CD4-positive, CD25-positive, alpha-beta regulatory T cell (primary cell): ENCODE measurements around the gene CAPRIN1. TPM values are rescaled to one million over a fixed set of nuclear protein-coding genes. Genes with fewer than 3 reads are reported as not detected.

Source experiments
- ATAC-seq, 2 donors: fragments of 150-1000 bp; cut with Tn5 transposase; one replicate each; pipeline ENCODE4 v1.10.0; 2021; ENCODE audit warnings: low read depth in 2 of 2, moderate number of reproducible peaks in 2 of 2, moderate library complexity in 1 of 2
- DNase-seq, 3 donors: peaks; one replicate each; pipeline versions ENCODE4 v3.0.0 to v3.0.0-alpha.2; 2012 to 2022; ENCODE audit warnings: mixed read lengths in 1 of 3
- H3K27ac ChIP-seq: one replicate; pipeline ENCODE4 v1.7.0; 2013; ENCODE audit warnings: mild to moderate bottlenecking, low read length; ENCODE audit not compliant: insufficient read depth, poor library complexity, severe bottlenecking
- H3K27me3 ChIP-seq: one replicate; pipeline ENCODE4 v1.7.0; 2013; ENCODE audit warnings: low read length; ENCODE audit not compliant: control insufficient read depth, insufficient read depth
- H3K36me3 ChIP-seq: one replicate; pipeline ENCODE4 v1.7.0; 2013; ENCODE audit warnings: mild to moderate bottlenecking, low read length, moderate library complexity; ENCODE audit not compliant: control insufficient read depth, insufficient read depth
- H3K4me1 ChIP-seq: 2 replicates; pipeline ENCODE4 v1.7.0; 2013; ENCODE audit warnings: mild to moderate bottlenecking, low read length; ENCODE audit not compliant: insufficient read depth, control insufficient read depth, poor library complexity, severe bottlenecking
- H3K4me3 ChIP-seq: one replicate; pipeline ENCODE4 v1.7.0; 2013; ENCODE audit warnings: low read depth, mild to moderate bottlenecking, low read length, moderate library complexity
- H3K9me3 ChIP-seq, 2 experiments: 1 replicate in 1 of 2; 2 replicates in 1 of 2; pipeline ENCODE4 v1.7.0; 2013; ENCODE audit warnings: low read length in 2 of 2, mild to moderate bottlenecking in 1 of 2, moderate library complexity in 1 of 2; ENCODE audit not compliant: control insufficient read depth in 2 of 2
- H3K27ac Mint-ChIP-seq, 3 donors: one replicate each; pipeline ENCODE4 v1.8.0; 2020 to 2022; ENCODE audit warnings: mild to moderate bottlenecking in 3 of 3, mixed read lengths in 3 of 3, moderate library complexity in 2 of 3
- H3K27me3 Mint-ChIP-seq: one replicate; pipeline ENCODE4 v1.8.0; 2022; ENCODE audit warnings: mild to moderate bottlenecking, mixed read lengths
- H3K36me3 Mint-ChIP-seq: one replicate; pipeline ENCODE4 v1.8.0; 2020; ENCODE audit warnings: mixed read lengths
- H3K4me1 Mint-ChIP-seq, 4 donors: one replicate each; pipeline ENCODE4 v1.8.0; 2020 to 2022; ENCODE audit warnings: mixed read lengths in 4 of 4, mild to moderate bottlenecking in 1 of 4
- H3K4me3 Mint-ChIP-seq, 4 donors: one replicate each; pipeline ENCODE4 v1.8.0; 2020 to 2022; ENCODE audit warnings: mild to moderate bottlenecking in 4 of 4, mixed read lengths in 4 of 4, moderate library complexity in 3 of 4
- H3K9me3 Mint-ChIP-seq, 7 donors: one replicate each; pipeline ENCODE4 v1.8.0; 2020 to 2022; ENCODE audit warnings: mixed read lengths in 7 of 7, mild to moderate bottlenecking in 3 of 7, moderate library complexity in 2 of 7
- polyA plus RNA-seq, 4 donors: library from polyadenylated mRNA; unstranded; fragments of 300-500 nt; fragmentation: Illumina TruSeq; gene quantifications; one replicate each; pipeline ENCODE4 v1.2.3, GENCODE V29; 2021
- total RNA-seq: library from RNA; stranded (reverse); gene quantifications from one replicate; pipeline ENCODE4 v1.2.3, GENCODE V29; 2022

The CAPRIN1 gene
- total and polyA plus RNA-seq, 5 donors from 2014 or later: 83.4 to 132 (median 108) TPM

DNA sequence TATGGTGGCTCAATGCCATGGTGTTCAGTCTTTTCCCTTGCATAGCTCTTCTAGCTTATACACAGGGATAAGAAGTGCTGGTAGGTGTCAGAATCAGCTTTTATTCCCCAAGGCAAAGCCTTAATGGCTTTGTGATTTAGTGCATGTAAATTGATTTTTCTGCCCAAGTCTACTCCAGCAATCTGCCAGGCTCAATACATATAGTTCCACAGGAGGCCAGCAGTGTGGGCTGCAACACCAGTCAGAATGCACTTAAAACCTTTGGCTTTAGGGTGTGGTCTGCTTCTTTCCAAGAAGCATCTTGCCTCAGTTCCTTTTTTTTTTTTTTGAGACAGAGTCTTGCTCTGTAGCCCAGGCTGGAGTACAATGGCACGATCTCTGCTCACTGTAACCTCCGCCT, 14.5 kb upstream of the CAPRIN1 start:
- no peak overlapping the region for H3K27ac ChIP-seq
- H3K9me3 ChIP-seq: no peaks in the 10 kb centered on the region
- ATAC-seq (no peak), DNase-seq (no peak)
- Mint-ChIP-seq H3K4me3 (no peak overlapping the region), H3K36me3 (no peaks in the 10 kb centered on the region), H3K9me3 (peaks cover 0 to 4% (median 0%) of the 10 kb centered on the region in 7 donors), H3K27me3 (peaks cover 10% of the 10 kb centered on the region), H3K27ac (no peak overlapping the region), H3K4me1 (no peaks in the 10 kb centered on the region)
- no peaks in the 10 kb centered on the region for H3K4me1 ChIP-seq
- H3K36me3 ChIP-seq: no peaks in the 10 kb centered on the region
- no peak overlapping the region for H3K4me3 ChIP-seq
- no peaks in the 10 kb centered on the region for H3K27me3 ChIP-seq

GRCh38 chr11:34040571-34040970, 11.0 kb upstream of the CAPRIN1 start:
- no peaks in the 10 kb centered on the region for H3K36me3 Mint-ChIP-seq
- H3K27ac Mint-ChIP-seq: no peak overlapping the region
- Histone ChIP-seq H3K9me3 (no peaks in the 10 kb centered on the region), H3K27ac (no peak overlapping the region), H3K27me3 (peaks cover 2% of the 10 kb centered on the region), H3K4me1 (no peaks in the 10 kb centered on the region), H3K36me3 (no peaks in the 10 kb centered on the region), H3K4me3 (no peak overlapping the region)
- H3K4me3 Mint-ChIP-seq: no peak overlapping the region
- peaks cover 4% of the 10 kb centered on the region for H3K27me3 Mint-ChIP-seq
- DNase-seq (no peak), ATAC-seq (no peak)
- no peaks in the 10 kb centered on the region for H3K9me3 Mint-ChIP-seq
- no peaks in the 10 kb centered on the region for H3K4me1 Mint-ChIP-seq

DNA sequence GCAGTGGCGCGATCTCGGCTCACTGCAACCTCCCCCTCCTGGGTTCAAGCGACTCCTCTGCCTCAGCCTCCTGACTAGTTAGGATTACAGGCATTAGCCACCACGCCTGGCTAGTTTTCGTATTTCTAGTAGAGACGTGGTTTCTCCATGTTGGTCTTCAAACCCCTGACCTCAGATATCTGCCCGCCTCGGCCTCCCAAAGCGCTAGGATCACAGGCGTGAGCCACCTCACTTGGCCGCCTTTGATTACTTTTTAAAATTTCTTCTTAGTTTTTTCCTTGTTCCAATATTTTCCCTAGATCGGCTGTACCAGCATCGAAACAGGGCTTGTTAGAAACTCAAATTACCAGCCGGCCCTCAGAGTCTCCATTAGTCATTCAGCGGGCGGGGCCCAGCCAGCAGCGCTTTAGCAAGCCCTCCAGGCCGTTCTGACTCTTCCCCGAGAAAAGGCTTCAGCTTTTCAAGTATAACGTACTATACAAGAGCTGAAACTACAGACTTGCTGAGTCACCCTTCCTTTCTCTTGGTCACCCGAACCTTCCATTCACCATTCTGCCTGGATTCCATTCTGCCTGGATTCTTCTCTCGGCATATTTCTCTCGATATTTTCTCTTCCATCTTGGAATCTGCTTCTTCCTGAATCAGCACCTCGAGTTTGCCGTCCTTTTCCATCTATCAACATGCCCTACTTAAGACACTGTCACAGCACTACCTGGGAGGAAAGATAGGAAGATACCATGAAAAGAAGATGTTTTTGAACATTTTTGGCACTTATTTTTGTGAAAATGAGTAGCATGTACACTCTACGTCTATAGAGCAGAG, 6.7 kb upstream of the CAPRIN1 start:
- no peak overlapping the region for H3K4me3 ChIP-seq
- no peaks in the 10 kb centered on the region for H3K9me3 Mint-ChIP-seq
- H3K36me3 Mint-ChIP-seq: no peaks in the 10 kb centered on the region

DNA sequence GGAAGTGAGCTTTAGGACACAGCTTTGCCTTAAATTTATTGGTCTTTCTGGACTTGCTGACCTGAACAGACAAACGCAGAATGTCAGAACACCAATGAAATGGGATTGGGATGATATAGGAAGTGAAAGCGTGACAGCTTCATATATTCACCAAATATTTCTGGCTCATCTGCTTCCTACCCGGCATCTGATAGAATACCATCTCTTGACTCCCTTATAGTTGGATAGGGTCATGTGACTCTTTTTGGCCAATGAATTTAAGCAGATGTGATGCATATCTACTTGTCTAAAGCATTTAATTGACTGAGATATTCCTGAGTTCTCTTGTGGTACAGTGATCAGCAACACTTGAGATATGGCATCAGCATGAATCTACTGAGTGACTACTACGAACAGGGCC, 2.5 kb upstream of the CAPRIN1 start:
- Mint-ChIP-seq H3K27me3 (peaks cover 13% of the 10 kb centered on the region), H3K4me3 (no peak overlapping the region), H3K4me1 (peaks cover 4 to 17% (median 11%) of the 10 kb centered on the region in 4 donors), H3K36me3 (peaks cover 6% of the 10 kb centered on the region), H3K27ac (no peak overlapping the region), H3K9me3 (peaks cover 0 to 1% (median 0%) of the 10 kb centered on the region in 7 donors)
- Histone ChIP-seq H3K9me3 (no peaks in the 10 kb centered on the region), H3K4me3 (no peak overlapping the region), H3K36me3 (no peaks in the 10 kb centered on the region), H3K4me1 (peaks cover 18% of the 10 kb centered on the region), H3K27ac (no peak overlapping the region), H3K27me3 (peaks cover 2% of the 10 kb centered on the region)
- DNase-seq: no peak
- no peak for ATAC-seq

More for the DNA sequence above, 6.7 kb upstream of the CAPRIN1 start:
- Mint-ChIP-seq H3K4me3 (no peak overlapping the region), H3K27me3 (peaks cover 6% of the 10 kb centered on the region), H3K4me1 (peaks cover 0 to 2% (median 0%) of the 10 kb centered on the region in 4 donors), H3K27ac (peak overlapping the region in 1 of 3 donors; percentile 53)
- Histone ChIP-seq H3K27ac (no peak overlapping the region), H3K4me1 (no peaks in the 10 kb centered on the region), H3K27me3 (peaks cover 2% of the 10 kb centered on the region), H3K36me3 (no peaks in the 10 kb centered on the region), H3K9me3 (no peaks in the 10 kb centered on the region)
- peak in 1 of 3 donors; percentile 45 for DNase-seq
- ATAC-seq: no peak

- H3K4me1 ChIP-seq: peaks cover 36% of the 10 kb centered on the region
- Mint-ChIP-seq H3K36me3 (peaks cover 6% of the 10 kb centered on the region), H3K9me3 (peaks cover 0 to 1% (median 0%) of the 10 kb centered on the region in 7 donors), H3K4me1 (peaks cover 4 to 29% (median 19%) of the 10 kb centered on the region in 4 donors), H3K27ac (peak overlapping the region; percentile 82 to 99 (median 86)), H3K4me3 (peak overlapping the region; percentile 85 to 99 (median 90)), H3K27me3 (peaks cover 13% of the 10 kb centered on the region)
- no peak for ATAC-seq
- H3K27me3 ChIP-seq: no peaks in the 10 kb centered on the region
- peak overlapping the region; percentile 81 for H3K4me3 ChIP-seq
- no peak for DNase-seq
- H3K9me3 ChIP-seq: no peaks in the 10 kb centered on the region
- no peaks in the 10 kb centered on the region for H3K36me3 ChIP-seq
- peak overlapping the region; percentile 99 for H3K27ac ChIP-seq
Measured at GRCh38 chr11:34050581-34051348, 766 bp upstream of the CAPRIN1 start.

GRCh38 chr11:34052036-34052607, 591 bp downstream of the CAPRIN1 start:
- Mint-ChIP-seq H3K4me3 (peak overlapping the region; percentile 93 to 100 (median 99)), H3K4me1 (peaks cover 13 to 41% (median 27%) of the 10 kb centered on the region in 4 donors), H3K27ac (peak overlapping the region; percentile 98 to 99 (median 99)), H3K27me3 (peaks cover 10% of the 10 kb centered on the region), H3K9me3 (peaks cover 0 to 1% (median 0%) of the 10 kb centered on the region in 7 donors), H3K36me3 (peaks cover 8% of the 10 kb centered on the region)
- no peaks in the 10 kb centered on the region for H3K9me3 ChIP-seq
- ATAC-seq: peak; percentile 68 to 69
- H3K27me3 ChIP-seq: no peaks in the 10 kb centered on the region
- peaks cover 49% of the 10 kb centered on the region for H3K4me1 ChIP-seq
- DNase-seq: peak; percentile 83 to 90 (median 84)
- peak overlapping the region; percentile 95 for H3K4me3 ChIP-seq
- H3K27ac ChIP-seq: peak overlapping the region; percentile 99
- H3K36me3 ChIP-seq: no peaks in the 10 kb centered on the region

GRCh38 chr11:34052608-34053160, 1.2 kb downstream of the CAPRIN1 start:
- peaks cover 11% of the 10 kb centered on the region for H3K36me3 Mint-ChIP-seq
- Histone ChIP-seq H3K27me3 (no peaks in the 10 kb centered on the region), H3K9me3 (no peaks in the 10 kb centered on the region), H3K36me3 (no peaks in the 10 kb centered on the region), H3K4me1 (peaks cover 55% of the 10 kb centered on the region), H3K27ac (peak overlapping the region; percentile 99), H3K4me3 (peak overlapping the region; percentile 95)
- peaks cover 15 to 44% (median 30%) of the 10 kb centered on the region in 4 donors for H3K4me1 Mint-ChIP-seq
- H3K27me3 Mint-ChIP-seq: peaks cover 7% of the 10 kb centered on the region
- H3K9me3 Mint-ChIP-seq: peaks cover 0 to 1% (median 0%) of the 10 kb centered on the region in 7 donors
- H3K27ac Mint-ChIP-seq: peak overlapping the region; percentile 98 to 99 (median 99)
- peak in 2 of 3 donors; percentile 28 to 36 for DNase-seq
- peak overlapping the region; percentile 93 to 100 (median 99) for H3K4me3 Mint-ChIP-seq
- ATAC-seq: no peak
